Eye (tissue), 1 donor: ENCODE measurements around the gene SUN1.
"Not testable (repeated sequence)": the region's sequence is repeated elsewhere in the genome, so short reads cannot be mapped to it uniquely, and the experiment has no call there.

ENCODE experiments used
- DNase-seq: peaks from one replicate; pipeline ENCODE4 v3.0.0-alpha.2; 2015

SUN1 gene

GRCh38 chr7:923108-924041, 91.1 kb downstream of the SUN1 start:
- peak; percentile 31 for DNase-seq

GRCh38 chr7:924042-924441, 91.8 kb downstream of the SUN1 start:
- DNase-seq = not testable (repeated sequence)
